ENCODE measurements around the gene ODAD2.

Gene ODAD2

GRCh38 chr10:27833792-27834191 is 165.1 kb downstream of the ODAD2 start:
- DNase-seq, result no peak

DNA sequence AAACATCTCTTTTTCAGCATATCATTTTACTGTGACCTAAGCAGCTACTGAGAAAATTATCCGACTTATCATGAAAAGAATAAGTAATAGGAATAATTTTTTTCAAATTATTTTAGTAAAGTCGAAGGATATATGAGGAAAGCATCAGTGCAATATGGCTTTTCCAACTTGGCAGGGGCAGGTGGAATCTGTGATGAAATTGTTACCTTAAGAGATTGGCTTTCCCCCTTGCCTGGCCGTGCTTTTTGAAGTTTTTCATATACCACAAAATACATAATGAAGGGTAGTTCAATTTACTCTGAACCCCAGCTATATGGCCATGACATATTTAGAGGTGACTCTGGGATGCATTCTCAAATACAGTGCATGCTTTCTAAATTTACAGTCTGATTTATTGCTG is 166.1 kb downstream of the ODAD2 start:
- no peak for DNase-seq

DNA sequence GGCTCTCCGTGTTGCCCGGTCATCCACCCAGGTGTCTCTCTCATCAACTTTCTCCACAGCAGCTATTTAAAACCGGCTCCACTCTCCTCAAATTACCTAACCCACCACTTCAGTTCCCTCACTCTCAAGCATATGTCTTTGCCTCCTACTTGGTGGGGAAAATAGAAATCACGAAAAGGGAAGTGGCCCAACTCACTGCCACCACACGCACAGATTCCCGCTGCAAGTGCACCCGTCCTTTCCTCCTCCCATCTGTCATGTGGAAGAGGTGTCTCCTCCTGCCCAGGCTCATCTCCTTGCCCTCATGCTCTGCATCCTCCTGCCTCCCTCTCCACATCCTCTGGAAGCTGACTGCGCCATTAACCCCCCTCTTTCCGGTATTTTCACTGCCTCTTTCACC is 172.5 kb downstream of the ODAD2 start:
- DNase-seq, result no peak

- no peak for DNase-seq
Observed at GRCh38 chr10:27822301-27822700, 176.6 kb downstream of the ODAD2 start.

GRCh38 chr10:27820637-27821036 is 178.2 kb downstream of the ODAD2 start:
- DNase-seq, result no peak

DNA sequence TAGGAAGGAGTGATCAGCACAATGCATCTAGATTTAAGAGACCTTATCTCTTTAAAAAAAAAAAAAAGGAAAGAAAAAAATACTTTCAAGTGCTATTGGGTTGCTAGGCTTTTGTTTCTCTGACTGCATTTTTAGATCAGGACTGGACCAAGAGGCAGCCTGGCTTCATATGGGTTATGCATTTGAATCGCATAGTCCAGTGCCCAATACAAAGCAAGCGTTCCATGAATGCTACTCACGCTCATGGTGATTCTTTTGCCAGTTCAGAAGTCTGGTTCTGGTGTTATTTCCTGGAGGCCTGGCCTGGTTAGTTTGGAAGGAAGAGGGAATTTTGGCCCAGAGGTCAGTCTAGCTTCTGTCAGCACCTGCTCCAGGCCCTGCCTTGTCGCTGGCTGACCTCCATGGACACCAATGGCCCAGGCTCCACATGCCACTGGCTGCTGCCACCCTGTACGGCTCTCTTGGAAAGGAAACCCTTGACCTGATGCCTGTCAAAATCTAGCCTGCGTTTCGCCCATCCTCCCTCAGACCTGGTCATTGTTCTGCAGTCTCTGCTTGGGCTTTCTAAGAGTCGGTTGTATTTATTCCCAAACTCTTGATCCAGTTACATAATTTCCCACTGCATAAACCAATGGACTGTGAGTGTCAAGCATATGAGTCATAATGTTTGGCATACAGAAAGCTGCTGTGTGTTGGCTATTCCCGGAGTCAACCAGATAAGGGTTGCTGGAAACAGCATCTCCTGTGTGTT is 178.9 kb downstream of the ODAD2 start:
- DNase-seq, result no peak

DNA sequence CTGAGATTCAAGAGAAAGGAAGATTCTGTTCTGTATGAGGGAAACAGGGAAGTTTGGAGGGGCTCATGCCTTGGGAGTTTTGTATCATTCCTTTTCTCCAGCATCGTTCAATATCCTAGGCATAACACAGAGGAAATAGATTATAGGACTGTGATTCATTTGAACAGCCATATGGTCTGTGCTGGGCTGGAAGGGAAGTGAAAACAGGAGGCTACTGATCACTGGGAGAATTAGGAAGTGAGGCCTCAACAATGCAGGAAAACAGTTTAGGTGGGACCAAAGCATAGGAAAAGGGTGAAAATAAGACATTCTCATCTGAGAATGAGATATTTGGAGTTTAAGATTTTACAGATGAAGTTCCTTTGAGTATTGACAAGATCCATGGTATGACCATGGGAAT is 182.6 kb downstream of the ODAD2 start:
- no peak for DNase-seq

- no peak for DNase-seq
Observed at GRCh38 chr10:27815846-27816245, 183.0 kb downstream of the ODAD2 start.

DNA sequence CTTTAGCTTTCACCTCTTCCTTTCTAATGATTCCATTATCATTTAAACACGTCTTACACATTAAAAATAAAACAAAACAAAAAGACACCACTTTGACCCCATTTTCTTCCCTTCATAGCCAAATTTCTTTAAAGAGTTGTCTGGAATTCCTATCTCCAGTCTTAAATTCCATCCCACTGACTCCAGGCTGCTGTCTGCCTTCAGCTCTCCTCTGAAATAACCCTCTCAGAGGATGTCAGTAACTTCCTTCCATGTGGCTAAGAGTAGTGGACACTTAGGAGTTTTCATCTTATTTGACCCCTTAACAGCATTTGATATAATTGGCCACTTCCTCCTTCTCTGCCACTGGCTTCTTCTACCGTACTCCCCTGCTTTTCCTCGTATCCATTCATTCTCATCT is 183.6 kb downstream of the ODAD2 start:
- DNase-seq, result no peak

DNA sequence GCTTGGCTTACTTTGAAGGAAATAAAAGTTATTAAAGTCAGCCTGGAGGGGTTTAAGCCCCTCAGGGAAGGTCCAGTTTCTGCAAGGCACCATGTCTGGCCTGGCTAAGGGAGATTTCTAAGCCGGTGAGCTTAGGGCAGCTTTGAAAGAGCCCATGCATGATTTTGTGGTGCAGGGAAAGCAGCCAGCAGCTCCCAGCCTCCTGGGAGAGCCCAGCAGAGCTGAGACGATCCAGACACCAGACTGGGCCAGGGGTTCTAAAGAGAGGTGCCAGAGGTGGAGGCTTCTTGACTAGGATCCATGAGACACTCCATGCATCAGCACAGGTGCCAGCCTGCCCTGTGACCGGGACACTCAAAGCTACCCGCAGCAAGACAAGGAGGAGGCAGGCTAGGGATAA is 193.7 kb downstream of the ODAD2 start:
- DNase-seq, result no peak

DNA sequence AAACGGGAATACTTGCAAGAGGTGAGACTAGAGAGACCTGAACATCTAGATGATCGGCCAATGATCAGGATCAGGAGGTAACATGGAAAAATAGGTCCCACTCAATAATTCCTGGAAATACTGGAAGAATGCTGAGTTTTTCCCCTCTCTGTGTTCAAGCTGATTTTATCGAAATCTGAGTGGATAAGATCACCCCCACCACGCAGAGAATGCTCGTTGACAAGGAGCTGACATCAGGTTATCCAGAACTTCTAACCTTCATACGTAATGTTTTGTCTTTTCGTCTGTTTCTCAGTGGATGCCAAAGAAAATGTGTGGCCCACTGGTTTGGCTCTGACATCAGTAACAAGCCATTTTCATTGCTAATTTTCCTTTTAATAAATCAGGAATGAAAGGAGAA is 194.7 kb downstream of the ODAD2 start:
- no peak for DNase-seq

GRCh38 chr10:27801171-27801785 is 197.6 kb downstream of the ODAD2 start:
- no peak for DNase-seq

GRCh38 chr10:27799046-27799445 is 199.8 kb downstream of the ODAD2 start:
- DNase-seq, result no peak

DNA sequence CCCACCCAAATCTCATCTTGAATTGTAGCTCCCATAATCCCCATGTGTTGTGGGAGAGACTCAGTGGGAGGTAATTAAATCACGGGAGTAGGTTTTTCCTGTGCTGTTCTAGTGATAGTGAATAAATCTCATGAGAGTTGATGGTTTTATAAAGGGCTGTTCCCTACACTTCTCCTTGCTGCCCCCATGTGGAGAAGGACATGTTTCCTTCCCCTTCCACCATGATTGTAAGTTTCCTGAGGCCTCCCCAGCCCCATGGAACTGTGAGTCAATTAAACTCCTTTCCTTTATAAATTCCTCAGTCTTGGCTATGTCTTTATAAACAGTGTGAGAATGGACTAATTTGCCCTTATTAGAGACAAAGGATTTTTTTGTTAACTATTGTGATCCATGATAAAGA is 204.7 kb downstream of the ODAD2 start:
- DNase-seq, result no peak

- no peak for DNase-seq
Observed at GRCh38 chr10:27792216-27792615, 206.7 kb downstream of the ODAD2 start.

DNA sequence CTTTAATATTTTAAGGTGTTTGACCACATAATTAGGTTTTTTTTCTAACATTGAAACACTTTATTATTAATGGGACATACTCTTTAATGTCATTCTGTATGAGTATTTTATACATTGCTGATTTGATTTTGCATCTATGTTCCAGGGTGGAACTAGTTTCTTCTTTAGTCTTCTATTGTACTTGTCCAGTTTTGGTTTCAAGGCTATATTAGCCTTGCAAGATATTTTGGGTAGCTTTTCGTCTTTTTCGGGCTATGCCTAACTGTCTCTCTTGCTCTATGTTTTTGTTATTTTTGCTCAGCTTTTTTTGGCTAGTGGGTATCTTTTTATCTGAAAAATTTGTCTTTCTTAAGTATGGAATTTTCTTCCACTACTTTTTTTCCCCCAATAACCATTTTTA is 214.6 kb downstream of the ODAD2 start:
- no peak for DNase-seq

DNA sequence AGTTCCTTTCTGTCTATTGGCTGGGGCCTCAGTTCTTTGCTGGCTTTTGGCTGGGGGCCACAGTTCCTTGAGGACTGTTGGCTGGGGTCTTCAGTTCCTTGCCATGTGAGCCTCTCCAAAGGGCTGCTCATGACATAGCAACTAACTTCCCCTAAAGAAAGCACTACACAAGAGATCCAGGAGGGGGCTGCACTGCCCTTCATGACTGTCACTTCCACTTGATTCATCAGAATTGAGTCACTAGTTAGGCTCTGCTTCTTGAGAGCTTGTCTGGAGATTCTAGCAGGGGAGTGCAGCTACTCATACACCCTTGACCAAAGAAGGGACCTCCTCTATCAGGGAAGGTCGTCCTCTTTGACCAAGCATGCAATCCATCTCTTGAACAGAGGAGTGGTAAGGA is 215.2 kb downstream of the ODAD2 start:
- peak; percentile 40 for DNase-seq

DNA sequence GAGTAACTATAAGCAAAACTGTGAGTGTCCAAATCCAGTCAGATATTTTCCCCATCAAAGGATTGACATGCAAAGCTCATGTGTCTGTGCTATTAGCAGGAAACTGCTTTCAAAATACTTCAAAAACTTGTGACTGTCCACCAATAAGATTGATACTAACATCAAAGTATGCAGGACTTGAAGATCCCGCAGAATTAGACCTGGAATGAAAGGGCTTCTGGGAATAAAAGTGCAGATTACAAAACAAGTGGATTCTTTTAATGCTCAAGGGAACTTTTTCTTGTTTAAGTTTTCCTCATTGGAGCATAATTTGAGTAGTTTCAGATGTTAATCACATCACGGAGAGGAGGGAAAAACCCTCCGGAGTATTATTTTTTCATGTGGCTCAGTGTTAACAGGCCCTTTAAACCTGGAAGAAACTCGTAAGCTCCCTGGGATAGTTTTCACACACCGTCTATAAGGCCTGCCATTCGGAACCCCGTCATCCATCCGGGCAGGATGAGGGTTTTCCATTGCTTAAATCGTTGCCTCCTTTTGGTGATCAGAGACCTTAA is 219.3 kb downstream of the ODAD2 start:
- no peak for DNase-seq

- DNase-seq, result no peak
Observed at GRCh38 chr10:27774831-27775230, 224.0 kb downstream of the ODAD2 start.

DNA sequence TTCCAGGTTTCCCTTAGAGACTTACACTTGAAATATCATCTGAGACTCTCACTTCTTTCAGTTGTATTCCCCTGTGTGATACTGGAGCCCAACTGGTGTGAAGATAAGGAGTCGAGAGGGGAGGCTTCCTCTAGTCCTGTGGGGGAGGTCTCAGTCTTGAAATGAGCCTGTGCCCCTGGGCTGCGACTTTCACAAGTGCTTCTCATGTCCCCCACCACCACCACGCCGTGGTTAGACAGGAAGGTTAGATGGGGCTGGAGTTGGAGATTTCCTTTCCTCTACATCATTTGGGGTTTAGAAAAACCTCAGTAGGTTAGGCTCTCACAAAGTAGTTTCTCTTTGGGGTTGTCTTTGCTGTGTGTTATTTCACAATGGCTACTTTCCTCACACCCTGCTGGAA is 227.6 kb downstream of the ODAD2 start:
- DNase-seq, result peak; percentile 53

DNA sequence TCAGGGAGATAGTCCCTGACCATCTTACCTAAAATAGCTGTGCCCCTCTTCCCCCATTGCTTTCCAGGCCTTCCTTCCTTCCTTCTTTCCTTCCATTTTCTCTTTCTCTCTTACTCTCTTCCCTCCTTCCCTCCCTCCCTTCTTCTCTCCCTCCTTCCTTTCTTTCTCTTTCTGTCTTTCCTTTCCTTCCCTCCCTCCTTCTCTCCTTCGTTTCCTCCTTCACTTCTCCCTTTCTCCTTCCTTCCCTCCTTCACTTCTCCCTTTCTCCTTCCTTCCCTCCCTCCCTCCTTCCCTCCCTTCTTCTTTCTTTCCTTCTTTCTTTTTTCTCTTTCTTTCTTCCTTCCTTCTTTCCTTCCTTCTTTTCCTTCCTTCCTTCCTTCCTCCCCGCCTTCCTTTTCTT is 228.7 kb downstream of the ODAD2 start:
- DNase-seq, result no peak

Data from stimulated activated CD8-positive, alpha-beta memory T cell treated with anti-CD3 and anti-CD28 coated beads, Interleukin-4, amount 100 ng/mL, for 48 hours (primary cell).